GM18507 (cell line): ENCODE data around the gene HTR4.

ENCODE experiments used
- DNase-seq: peaks from one replicate; pipeline ENCODE4 v3.0.0; 2011; ENCODE audit warnings: low read depth; ENCODE audit not compliant: insufficient read length; ENCODE audit errors: extremely low spot score
- FAIRE-seq: peaks from 2 replicates; lab custom pipeline; 2011; peaks lifted over from hg19 to GRCh38; lab: Jason Lieb, UNC

The HTR4 gene

DNA sequence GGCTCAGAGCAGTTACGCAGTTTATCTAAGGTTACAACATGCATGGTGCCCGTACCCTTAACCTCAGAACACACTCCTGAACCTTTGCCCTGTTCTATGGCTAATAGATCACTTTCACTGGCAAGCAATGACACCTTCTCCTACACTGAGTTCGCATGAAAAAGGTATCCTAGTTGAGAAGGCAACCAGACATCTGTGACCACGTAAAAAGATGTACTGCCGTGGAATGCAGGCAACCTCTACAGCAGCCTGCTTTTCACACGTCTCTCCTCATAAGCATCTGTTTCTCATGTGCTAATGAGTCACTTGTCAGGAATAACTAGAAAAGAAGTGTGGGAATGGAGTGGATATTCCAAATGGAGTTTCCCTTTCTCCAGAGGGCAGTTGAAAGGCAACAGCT lies 199.1 kb downstream of the HTR4 start:
- FAIRE-seq (no peak), DNase-seq (no peak)

DNA sequence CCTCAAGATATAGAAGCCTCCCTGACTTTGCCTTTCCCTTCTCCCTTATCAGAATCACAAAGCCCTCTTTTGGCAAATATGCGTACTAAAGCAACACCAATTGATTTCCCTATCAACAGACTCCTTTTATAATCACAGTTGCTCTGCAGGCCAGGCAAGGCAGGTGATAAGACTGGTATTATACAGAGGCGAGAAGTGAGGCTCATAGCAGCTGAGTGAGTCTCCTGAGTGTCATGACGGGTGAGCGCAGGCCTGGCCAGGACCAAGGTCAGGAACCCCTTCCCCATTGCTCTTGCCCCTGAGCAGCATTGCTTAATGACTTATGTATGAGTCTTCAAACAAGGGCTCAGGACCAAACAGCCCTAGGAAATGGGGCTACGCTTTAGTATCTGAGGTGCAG lies 199.8 kb downstream of the HTR4 start:
- no peak for DNase-seq
- no peak for FAIRE-seq

- DNase-seq: no peak
- no peak for FAIRE-seq
Observed at GRCh38 chr5:148452499-148453193, 201.7 kb downstream of the HTR4 start.

DNA sequence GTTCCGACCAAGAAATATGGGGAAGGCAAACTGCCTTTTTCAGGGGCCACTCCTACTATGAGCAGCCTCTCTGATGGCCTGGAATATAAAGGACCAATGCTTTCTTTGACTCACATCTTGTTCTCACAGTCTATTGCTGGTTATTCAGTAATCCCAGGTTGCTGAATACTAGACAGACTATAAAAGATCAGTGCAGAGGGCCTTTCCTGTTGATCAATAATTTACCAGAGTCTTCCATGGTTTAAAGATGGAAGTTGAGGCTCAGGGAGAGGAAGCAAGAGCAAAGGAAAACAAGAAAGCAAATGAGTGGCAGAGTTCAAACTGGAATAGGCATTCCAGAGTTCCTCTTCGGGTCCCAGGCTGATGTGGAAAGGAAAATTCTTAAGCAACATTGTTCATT lies 207.7 kb downstream of the HTR4 start:
- DNase-seq: no peak
- peak; percentile 18 for FAIRE-seq

DNA sequence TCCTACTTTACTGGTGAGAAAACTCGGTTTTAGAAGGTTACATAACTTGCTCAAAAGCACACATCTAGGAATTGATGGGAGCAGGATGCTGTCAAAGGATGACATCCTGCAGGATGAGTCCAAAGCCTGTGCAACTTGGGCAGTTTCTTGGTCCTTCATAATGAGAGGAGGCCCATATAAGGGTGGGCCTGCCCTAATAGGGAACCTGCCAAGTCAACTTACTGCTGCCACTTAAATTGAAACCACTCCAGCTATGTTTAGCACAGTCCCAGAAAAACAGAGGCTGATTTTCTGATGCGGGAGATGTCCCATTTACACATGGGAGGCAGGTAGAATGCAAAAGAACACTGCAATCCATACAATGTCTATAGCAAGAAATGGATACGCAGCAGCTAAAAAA lies 208.7 kb downstream of the HTR4 start:
- no peak for FAIRE-seq
- DNase-seq: no peak

- DNase-seq (no peak), FAIRE-seq (peak; percentile 85)
Observed at GRCh38 chr5:148443998-148444397, 210.3 kb downstream of the HTR4 start.

DNA sequence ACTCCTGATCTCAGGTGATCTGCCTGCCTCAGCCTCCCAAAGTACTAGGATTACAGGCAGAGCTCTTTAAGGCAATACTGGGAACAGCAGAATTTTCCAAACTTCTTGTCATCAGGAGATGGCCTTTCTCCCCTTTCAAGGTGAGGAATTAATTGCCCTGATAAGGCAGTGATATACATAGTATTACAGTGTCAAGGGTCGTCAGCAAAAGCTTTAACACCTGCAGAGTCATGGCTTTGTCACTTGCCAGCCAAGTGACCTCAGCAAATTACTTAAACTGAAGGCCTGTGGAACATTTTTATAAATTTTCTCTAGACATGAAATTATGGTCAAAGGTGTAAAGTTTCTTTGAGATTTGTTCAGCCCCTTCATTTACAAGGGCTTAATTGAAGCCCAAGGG lies 211.1 kb downstream of the HTR4 start:
- FAIRE-seq: no peak
- DNase-seq: no peak

GRCh38 chr5:148438933-148439332 lies 215.4 kb downstream of the HTR4 start:
- DNase-seq (no peak), FAIRE-seq (no peak)

GRCh38 chr5:148437249-148437648 lies 217.1 kb downstream of the HTR4 start:
- FAIRE-seq (no peak), DNase-seq (no peak)

DNA sequence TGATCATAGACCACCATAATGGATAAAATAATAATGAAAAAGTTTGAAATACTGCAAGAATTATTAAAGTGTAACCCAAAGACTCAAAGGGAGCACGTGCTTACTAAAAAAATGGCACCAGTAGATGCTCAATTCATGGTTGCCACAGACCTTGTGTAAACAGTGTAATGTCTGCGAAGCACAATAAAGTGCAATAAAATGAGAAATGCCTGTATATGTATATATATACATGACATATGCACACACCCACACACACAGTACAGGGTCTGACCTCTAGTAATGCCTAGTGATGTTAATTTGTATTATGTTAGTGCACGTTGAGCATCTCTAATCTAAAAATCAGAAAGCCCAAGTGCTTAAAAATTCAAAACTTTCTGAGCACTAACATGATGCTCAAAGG lies 218.3 kb downstream of the HTR4 start:
- DNase-seq: no peak
- no peak for FAIRE-seq

GRCh38 chr5:148433826-148434225 lies 220.5 kb downstream of the HTR4 start:
- FAIRE-seq (no peak), DNase-seq (no peak)
